ENCODE measurements around the gene THAP7.

- TF ChIP-seq EZH2 (IDR thresholded peaks at IDR 0.05; ENCODE audit: borderline replicate concordance, low read length) (no peak), CTCF (conservative IDR thresholded peaks at IDR 0.05 in 1 of 2, IDR thresholded peaks at IDR 0.05 in 1 of 2; ENCODE audit: extremely low read depth in 1 of 2, insufficient read depth in 1 of 2, low read depth in 1 of 2, low read length in 2 of 2) (no peak)
Observed at GRCh38 chr22:20994128-20994901, 7.6 kb downstream of the THAP7 start.
